Cardiac fibroblast (primary cell): ENCODE measurements around the gene IL12RB2.

Source experiments
- DNase-seq, 2 donors: peaks; one replicate each; pipeline versions ENCODE4 v3.0.0 to v3.0.0-alpha.2; 2010; ENCODE audit warnings: low read depth in 2 of 2
- H3K4me3 ChIP-seq, 2 donors: replicated peaks in 1 of 2; 1 replicate in 1 of 2; 2 replicates in 1 of 2; pipeline ENCODE4 v1.5.1; 2011; ENCODE audit warnings: low read depth in 2 of 2, low read length in 2 of 2, mild to moderate bottlenecking in 2 of 2, moderate library complexity in 1 of 2
- CTCF ChIP-seq: IDR thresholded peaks from one replicate; pipeline ENCODE4 v1.5.1; 2011; ENCODE audit warnings: low read depth, mild to moderate bottlenecking, low read length, inconsistent platforms

Gene IL12RB2

GRCh38 chr1:67294836-67295617, 12.6 kb upstream of the IL12RB2 start:
- DNase-seq = no peak
- no peak overlapping the region for H3K4me3 ChIP-seq
- TF ChIP-seq CTCF = no peak

GRCh38 chr1:67298762-67299161, 8.9 kb upstream of the IL12RB2 start:
- DNase-seq = no peak
- no peak overlapping the region for H3K4me3 ChIP-seq
- peak; percentile 4 for TF ChIP-seq CTCF

GRCh38 chr1:67299296-67299695, 8.4 kb upstream of the IL12RB2 start:
- TF ChIP-seq CTCF = no peak
- DNase-seq = no peak
- H3K4me3 ChIP-seq = no peak overlapping the region

- TF ChIP-seq CTCF = no peak
- H3K4me3 ChIP-seq = no peak overlapping the region
- DNase-seq = no peak
Observed at GRCh38 chr1:67300561-67300960, 7.1 kb upstream of the IL12RB2 start.

- H3K4me3 ChIP-seq = no peak overlapping the region
- no peak for TF ChIP-seq CTCF
- no peak for DNase-seq
Observed at GRCh38 chr1:67304023-67304422, 3.6 kb upstream of the IL12RB2 start.

GRCh38 chr1:67306547-67306946, 1.1 kb upstream of the IL12RB2 start:
- no peak for DNase-seq
- H3K4me3 ChIP-seq = no peak overlapping the region
- TF ChIP-seq CTCF = no peak

- TF ChIP-seq CTCF = no peak
- no peak for DNase-seq
- H3K4me3 ChIP-seq = no peak overlapping the region
Observed at GRCh38 chr1:67308136-67308535, 463 bp downstream of the IL12RB2 start.
